HG02970 (cell line): ENCODE results near the gene FNDC1.

Experiments used
- ATAC-seq: cut with Tn5 transposase; IDR thresholded peaks from one replicate; pipeline ENCODE4 v1.9.1; 2021; ENCODE audit warnings: mild to moderate bottlenecking, moderate library complexity, moderate number of reproducible peaks; ENCODE audit not compliant: unreplicated experiment, low FRiP score

Gene FNDC1

DNA sequence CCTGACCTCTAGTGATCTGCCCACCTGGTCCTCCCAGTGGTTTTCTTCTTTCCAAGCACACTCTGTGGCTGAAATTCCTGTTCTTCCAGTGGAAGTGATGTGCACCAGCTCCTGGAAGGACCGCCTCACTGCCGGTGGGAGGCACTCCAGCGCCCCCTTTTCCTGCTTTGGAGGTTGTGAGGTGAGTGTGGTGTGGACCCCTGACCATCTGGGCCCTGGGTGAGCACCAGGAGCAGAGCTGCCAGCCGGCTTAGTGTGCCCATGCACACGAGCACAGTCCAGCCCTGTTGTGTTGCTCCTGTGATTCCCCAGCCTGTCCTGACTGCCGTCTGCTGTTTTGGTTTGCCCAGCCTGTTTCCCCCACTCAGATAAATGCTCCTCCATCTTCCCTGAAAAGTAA is 134.6 kb downstream of the FNDC1 start:
- ATAC-seq: no peak

GRCh38 chr6:159304641-159305040 is 135.4 kb downstream of the FNDC1 start:
- no peak for ATAC-seq

DNA sequence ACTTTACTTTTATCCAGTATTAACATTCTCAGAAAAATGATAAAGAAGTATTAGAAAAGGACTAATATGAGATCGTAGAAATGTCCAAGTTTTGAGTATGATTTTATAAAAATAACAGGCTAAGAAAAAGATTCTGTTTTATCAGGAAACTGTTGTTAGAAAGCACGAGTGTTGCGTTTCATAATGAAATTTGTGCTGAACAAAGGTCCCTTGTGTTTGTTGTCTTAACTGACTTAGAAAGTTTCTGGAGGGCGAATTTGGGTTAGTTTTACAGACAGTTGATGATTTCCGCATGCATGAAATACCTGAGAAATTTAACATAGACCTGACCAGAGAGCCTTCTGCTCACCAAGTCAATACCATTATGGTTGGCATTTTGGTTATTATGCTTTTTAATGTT is 136.0 kb downstream of the FNDC1 start:
- no peak for ATAC-seq

GRCh38 chr6:159305804-159306537 is 136.8 kb downstream of the FNDC1 start:
- no peak for ATAC-seq

DNA sequence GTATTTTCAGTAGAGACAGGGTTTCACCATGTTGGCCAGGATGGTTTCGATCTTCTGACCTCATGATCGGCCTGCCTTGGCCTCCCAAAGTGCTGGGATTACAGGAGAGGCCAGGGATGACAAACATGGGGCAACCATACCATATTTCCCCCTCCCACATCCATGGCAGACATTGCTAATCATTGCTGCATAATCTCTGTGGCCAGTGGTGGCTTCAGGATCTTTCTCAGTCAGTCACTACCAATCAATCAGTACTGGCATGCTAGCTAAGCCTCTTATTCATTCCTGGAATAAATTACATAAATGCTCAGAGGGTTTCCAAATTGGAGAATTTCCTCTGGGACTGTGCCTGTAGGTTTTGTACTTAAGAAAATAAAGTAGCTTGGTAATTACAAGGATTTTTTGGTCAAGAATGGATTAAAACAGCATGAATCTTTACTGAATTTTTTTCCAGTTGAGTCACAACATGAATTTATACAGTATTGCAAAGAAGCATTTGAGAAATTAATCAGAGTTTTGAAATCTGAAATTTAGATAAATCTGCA is 138.1 kb downstream of the FNDC1 start:
- ATAC-seq: no peak

DNA sequence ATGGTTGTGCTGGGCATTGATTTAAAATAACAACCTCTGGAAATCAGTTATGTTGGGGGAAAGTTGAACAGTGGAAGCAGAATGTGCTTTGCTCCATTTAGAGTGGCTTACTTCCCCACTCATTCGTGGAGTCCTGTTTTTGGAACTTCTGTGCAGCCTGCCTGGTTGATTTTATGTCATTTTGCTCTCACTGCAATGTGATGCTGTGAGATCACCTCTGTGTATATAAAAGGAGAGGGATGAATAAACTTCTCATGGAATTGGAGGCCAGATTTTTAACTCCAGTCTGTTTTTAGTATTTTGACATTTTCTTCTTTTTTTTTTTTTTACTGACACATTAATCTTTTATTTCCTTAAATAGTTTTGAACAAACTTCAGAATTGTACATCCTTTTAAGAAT is 139.0 kb downstream of the FNDC1 start:
- ATAC-seq: no peak

DNA sequence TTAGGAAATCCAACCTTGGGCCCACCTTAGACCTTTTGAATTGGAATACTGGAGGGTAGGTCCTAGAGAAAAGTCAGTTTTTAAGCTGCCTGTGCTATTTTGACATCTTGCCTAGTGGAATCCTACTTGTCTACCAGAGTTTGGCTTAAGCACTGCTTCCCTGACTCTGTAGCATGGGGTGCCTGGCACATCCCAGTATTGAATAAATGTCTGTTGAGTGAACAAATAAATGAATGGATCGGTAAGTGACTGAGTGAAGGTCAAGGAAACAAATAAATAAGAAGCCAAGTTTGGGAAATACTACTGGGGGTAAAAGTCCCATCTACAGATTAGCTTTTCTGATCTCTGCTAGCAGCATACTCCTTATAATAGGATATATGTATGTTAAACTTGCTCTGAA is 140.5 kb downstream of the FNDC1 start:
- no peak for ATAC-seq

GRCh38 chr6:159311618-159312017 is 142.4 kb downstream of the FNDC1 start:
- no peak for ATAC-seq

- ATAC-seq: no peak
Measured at GRCh38 chr6:159312206-159312605, 143.0 kb downstream of the FNDC1 start.

GRCh38 chr6:159313018-159313417 is 143.8 kb downstream of the FNDC1 start:
- no peak for ATAC-seq

DNA sequence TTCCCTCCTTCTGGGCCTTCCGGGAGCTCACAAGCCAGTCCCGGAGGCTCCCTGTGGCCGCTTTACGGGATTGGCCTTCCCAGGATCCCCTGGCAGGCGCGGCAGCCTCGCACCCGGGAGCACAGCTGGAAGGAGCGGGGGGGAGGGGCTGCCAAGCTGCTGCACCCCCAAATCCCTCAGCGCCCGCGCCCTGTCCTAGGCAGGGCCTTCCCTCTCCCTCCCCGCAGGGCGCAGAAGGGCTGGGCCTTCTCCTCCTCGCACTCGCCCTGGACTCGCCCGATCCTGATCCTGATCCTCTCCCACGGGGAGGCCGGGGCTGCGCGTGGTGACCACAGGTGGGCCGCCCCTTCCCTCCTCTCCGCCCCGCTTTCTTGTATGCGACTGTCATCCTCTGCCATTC is 146.4 kb downstream of the FNDC1 start:
- no peak for ATAC-seq

DNA sequence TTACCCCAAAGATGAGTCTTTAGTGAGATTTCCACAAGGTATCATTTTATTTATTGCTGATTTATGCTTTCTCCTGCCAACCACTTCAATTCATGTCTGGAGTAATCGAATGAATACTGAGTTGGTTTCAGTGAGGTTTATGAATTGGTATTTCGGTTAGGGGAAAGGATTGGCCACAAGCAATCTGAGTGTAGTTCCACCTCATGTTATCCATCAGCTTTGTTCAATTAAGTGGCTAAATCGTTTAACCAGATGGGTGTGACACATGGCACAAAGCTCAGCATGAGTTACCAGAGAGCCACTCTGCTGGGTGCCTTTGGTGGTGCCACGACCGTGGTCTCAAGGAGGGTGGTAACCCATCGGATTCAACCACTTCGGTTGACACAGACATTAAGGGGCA is 148.2 kb downstream of the FNDC1 start:
- ATAC-seq: no peak

- ATAC-seq: no peak
Measured at GRCh38 chr6:159321267-159321666, 152.1 kb downstream of the FNDC1 start.
